H1 (cell line): ENCODE measurements around the gene TNRC6C. TPM values are rescaled to one million over a fixed set of nuclear protein-coding genes. Genes with fewer than 3 reads are reported as not detected.

Experiments
- BACH1 ChIP-seq: IDR thresholded peaks from 2 replicates; pipeline ENCODE4 v1.6.1; 2012; ENCODE audit warnings: low read length, improper control_type of control experiment
- BCL11A ChIP-seq, 2 experiments: IDR thresholded peaks; one replicate each; pipeline ENCODE4 v1.6.1; 2011; ENCODE audit warnings: low read depth in 2 of 2, low read length in 2 of 2, mild to moderate bottlenecking in 2 of 2
- CHD2 ChIP-seq: IDR thresholded peaks from 2 replicates; pipeline ENCODE4 v1.6.1; 2012; ENCODE audit warnings: low read length, improper control_type of control experiment
- CTCF ChIP-seq, 3 experiments: IDR thresholded peaks; 1 replicate in 2 of 3; 2 replicates in 1 of 3; pipeline versions ENCODE4 v1.5.1 to v1.6.1; 2011; ENCODE audit warnings: low read length in 3 of 3, mild to moderate bottlenecking in 3 of 3, inconsistent platforms in 2 of 3, low read depth in 1 of 3, moderate library complexity in 1 of 3; ENCODE audit not compliant: insufficient read depth in 1 of 3; ENCODE audit errors: control extremely low read depth in 1 of 3
- HDAC2 ChIP-seq, 2 experiments: fragments of 300-600 bp in 1 of 2; sonication (generic) in 1 of 2; IDR thresholded peaks; 2 replicates each; pipeline ENCODE4 v1.6.1; 2011 to 2012; ENCODE audit warnings: low read depth in 2 of 2, low read length in 2 of 2, mild to moderate bottlenecking in 2 of 2, moderate library complexity in 2 of 2, borderline replicate concordance in 1 of 2, inconsistent platforms in 1 of 2
- HDAC6 ChIP-seq: IDR thresholded peaks from one replicate; pipeline ENCODE4 v1.7.1; 2012; ENCODE audit warnings: low read depth, mild to moderate bottlenecking, inconsistent platforms, low read length, moderate library complexity
- JUND ChIP-seq: IDR thresholded peaks from 2 replicates; pipeline ENCODE4 v1.6.1; 2011; ENCODE audit warnings: mild to moderate bottlenecking, improper control_type of control experiment, low read length
- KDM1A ChIP-seq: fragments of 200-600, 300-600 bp; sonication (generic); IDR thresholded peaks from 2 replicates; pipeline ENCODE4 v1.7.1; 2016; ENCODE audit warnings: mild to moderate bottlenecking, low read length, borderline replicate concordance
- MAX ChIP-seq: IDR thresholded peaks from 2 replicates; pipeline ENCODE4 v1.6.1; 2012; ENCODE audit warnings: inconsistent platforms
- POLR2A ChIP-seq, 2 experiments: IDR thresholded peaks; 1 replicate in 1 of 2; 2 replicates in 1 of 2; pipeline ENCODE4 v1.6.1; 2011; ENCODE audit warnings: low read depth in 2 of 2, low read length in 2 of 2, mild to moderate bottlenecking in 2 of 2; ENCODE audit errors: control extremely low read depth in 1 of 2
- SIN3A ChIP-seq, 2 experiments: IDR thresholded peaks in 1 of 2; conservative IDR thresholded peaks in 1 of 2; 2 replicates each; pipeline ENCODE4 v1.6.1; 2011 to 2012; ENCODE audit warnings: low read length in 2 of 2, improper control_type of control experiment in 1 of 2, low read depth in 1 of 2, mild to moderate bottlenecking in 1 of 2
- SIRT6 ChIP-seq: IDR thresholded peaks from one replicate; pipeline ENCODE4 v1.7.1; 2012; ENCODE audit warnings: low read length, inconsistent platforms
- SP1 ChIP-seq: IDR thresholded peaks from 2 replicates; pipeline ENCODE4 v1.6.1; 2011; ENCODE audit warnings: low read depth, low read length
- SP2 ChIP-seq: IDR thresholded peaks from 2 replicates; pipeline ENCODE4 v1.6.1; 2012; ENCODE audit warnings: mild to moderate bottlenecking, low read length, inconsistent platforms
- TAF7 ChIP-seq: optimal IDR thresholded peaks from 2 replicates; pipeline ENCODE3; 2011; ENCODE audit warnings: low read depth, mild to moderate bottlenecking, inconsistent platforms, low read length, moderate library complexity, borderline replicate concordance
- USF2 ChIP-seq: IDR thresholded peaks from 2 replicates; pipeline ENCODE4 v1.6.1; 2011; ENCODE audit warnings: low read length, improper control_type of control experiment
- YY1 ChIP-seq: IDR thresholded peaks from 2 replicates; pipeline ENCODE4 v1.6.1; 2011; ENCODE audit warnings: low read depth, mild to moderate bottlenecking, low read length
- polyA plus RNA-seq, 7 experiments: library from polyadenylated mRNA; depleted of rRNA in 3 of 7; stranded (reverse) in 5 of 7; unstranded in 2 of 7; fragments of >200 nt in 5 of 7; fragments of 200-250 nt in 2 of 7; gene quantifications; 1 replicate in 5 of 7; 2 replicates in 1 of 7; 4 replicates in 1 of 7; pipeline versions ENCODE4 v1.2.1 to v1.2.3, GENCODE V29; 2011 to 2013; ENCODE audit warnings: missing spikeins in 2 of 7, mixed read lengths in 2 of 7
- total RNA-seq: library from RNA; stranded (reverse); fragmentation: NEBNext Ultra II Directional; extraction: Animal tissue kit (Norgen Biotek cat#: 25700); gene quantifications from 2 replicates; pipeline ENCODE4 v1.2.1, GENCODE V29; 2021

Gene TNRC6C
- total and polyA plus RNA-seq, 2 of the 8 experiments (the other 6 are each of a cell fraction or from before 2014, with no cell fraction given) = 2.8 to 28.9 TPM

GRCh38 chr17:78133971-78134898 is 175.7 kb downstream of the TNRC6C start (continued):
- TF ChIP-seq USF2 (no peak; the same call in 1 of the 2 replicates), CHD2 (no peak), SIN3A (conservative IDR thresholded peaks at IDR 0.05 in 1 of 2, IDR thresholded peaks at IDR 0.05 in 1 of 2; ENCODE audit: low read depth in 1 of 2, low read length in 2 of 2) (peak in 1 of 2 experiments; percentile 62; a peak in 1 of 4 replicates), SIRT6 (no peak), KDM1A (peak; percentile 99), CTCF (IDR thresholded peaks at IDR 0.05; ENCODE audit: control extremely low read depth in 1 of 3, insufficient read depth in 1 of 3, low read depth in 1 of 3, low read length in 3 of 3) (peak; percentile 87 to 95 (median 90)), MAX (peak; percentile 68), SP2 (no peak), TAF7 (peak; percentile 44), SP1 (no peak), BACH1 (no peak), HDAC6 (no peak), BCL11A (IDR thresholded peaks at IDR 0.05; ENCODE audit: low read depth in 2 of 2, low read length in 2 of 2) (no peak), HDAC2 (IDR thresholded peaks at IDR 0.05; ENCODE audit: borderline replicate concordance in 1 of 2, low read depth in 2 of 2, low read length in 2 of 2) (peak in 1 of 2 experiments; percentile 99; a peak in 2 of 4 replicates), YY1 (peak; percentile 63; the same call in 1 of the 2 replicates), POLR2A (IDR thresholded peaks at IDR 0.05; ENCODE audit: control extremely low read depth in 1 of 2, low read depth in 2 of 2, low read length in 2 of 2) (no peak), JUND (no peak)
